ENCODE measurements around the gene PPTC7.
"Not testable (repeated sequence)": the region's sequence is repeated elsewhere in the genome, so short reads cannot be mapped to it uniquely, and the experiment has no call there.

The PPTC7 gene

DNA sequence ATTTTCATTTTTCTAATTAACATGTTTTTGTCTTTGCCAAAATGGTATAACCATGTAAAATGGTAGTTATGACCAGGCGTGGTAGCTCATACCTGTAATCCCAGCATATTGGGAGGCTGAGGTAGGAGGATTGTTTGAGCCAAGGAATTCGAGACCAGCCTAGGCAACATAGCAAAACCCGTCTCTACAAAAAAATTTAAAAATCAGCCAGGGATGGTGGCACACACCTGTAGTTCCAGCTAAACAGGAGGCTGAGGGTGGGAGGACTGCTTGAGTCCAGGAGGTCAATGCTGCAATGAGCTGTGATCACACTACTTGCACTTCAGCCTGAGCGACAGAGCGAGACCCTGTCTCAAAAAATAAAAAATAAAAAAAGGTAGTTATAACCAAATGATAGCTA lies 23.1 kb downstream of the PPTC7 start:
- no peak for DNase-seq

GRCh38 chr12:110558945-110559344 lies 24.2 kb downstream of the PPTC7 start:
- not testable (repeated sequence) for DNase-seq

DNA sequence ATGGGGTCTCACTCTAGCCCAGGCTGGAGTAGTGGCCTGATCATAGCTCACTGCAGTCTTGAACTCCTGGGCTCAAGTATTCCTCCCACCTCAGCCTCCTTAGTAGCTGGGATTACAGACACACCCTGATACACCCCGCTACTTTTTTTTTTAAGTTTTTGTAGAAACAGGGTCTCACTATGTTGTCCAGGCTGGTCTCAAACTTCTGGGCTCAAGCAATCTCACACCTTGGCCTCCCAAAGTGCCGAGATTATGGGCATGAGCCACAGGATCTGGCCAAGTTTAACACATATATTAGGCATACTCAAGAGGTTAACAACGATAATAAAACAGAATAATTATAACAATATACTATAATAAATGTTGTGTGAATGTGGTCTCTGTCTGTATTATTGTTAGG lies 25.8 kb downstream of the PPTC7 start:
- no peak for DNase-seq

DNA sequence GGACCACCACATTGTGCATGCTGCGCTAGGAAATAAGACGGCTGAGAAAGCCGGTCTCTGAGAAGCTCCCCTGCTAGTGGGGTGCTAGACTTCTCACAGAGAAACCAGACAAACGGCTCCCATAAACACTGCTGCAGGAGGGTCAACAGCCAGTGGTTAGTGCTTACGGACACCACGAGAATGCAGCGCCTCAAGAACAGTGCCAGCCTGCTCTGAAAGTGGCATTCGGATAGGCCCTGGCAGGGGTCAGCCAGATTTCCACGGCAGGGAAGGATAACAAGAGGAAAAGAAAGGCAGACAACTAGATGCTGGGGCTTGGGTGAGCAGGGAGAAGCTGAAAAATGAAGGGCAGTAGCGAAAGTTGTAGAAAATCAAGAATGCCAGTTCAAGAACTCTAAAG lies 26.4 kb downstream of the PPTC7 start:
- no peak for DNase-seq

- no peak for DNase-seq
Measured at GRCh38 chr12:110555577-110556406, 27.3 kb downstream of the PPTC7 start.

DNA sequence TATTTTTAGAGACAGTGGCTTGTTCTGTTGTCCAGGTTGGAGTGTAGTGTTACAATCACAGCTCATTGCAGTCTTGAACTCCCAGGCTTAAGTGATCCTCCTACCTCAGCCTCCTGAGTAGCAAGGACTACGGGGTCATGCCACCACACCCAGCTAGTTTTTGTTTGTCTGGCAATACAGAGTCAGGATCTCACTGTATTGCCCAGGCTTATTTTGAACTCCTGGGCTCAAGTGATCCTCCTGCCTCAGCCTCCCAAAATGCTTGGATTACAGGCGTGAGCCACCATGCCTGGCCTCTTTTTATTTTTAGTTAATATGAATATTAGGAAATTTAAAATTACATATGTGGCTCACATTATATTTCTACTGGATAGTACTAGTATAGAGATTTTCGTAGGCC lies 28.9 kb downstream of the PPTC7 start:
- no peak for DNase-seq

- DNase-seq, result no peak
Measured at GRCh38 chr12:110550981-110551380, 32.1 kb downstream of the PPTC7 start.

DNA sequence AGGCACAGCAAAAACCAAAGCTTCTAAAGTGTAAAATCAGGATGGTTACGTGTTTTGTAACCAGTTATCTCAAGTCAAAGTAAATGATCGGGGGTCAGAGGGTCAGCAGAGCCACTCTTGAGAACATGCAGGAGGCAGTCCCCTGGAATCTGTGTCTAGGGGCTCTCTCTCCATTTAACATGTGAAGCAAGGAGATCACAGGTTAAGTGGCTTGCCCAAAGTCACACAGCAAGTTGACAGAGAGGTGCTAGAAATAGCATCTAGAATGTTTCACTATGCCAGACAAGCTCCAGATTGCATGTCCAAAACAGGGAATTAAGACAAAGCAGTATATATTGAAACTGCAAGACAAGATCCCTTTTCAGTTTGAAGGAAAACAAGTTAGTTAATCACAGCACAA lies 33.4 kb downstream of the PPTC7 start:
- no peak for DNase-seq

DNA sequence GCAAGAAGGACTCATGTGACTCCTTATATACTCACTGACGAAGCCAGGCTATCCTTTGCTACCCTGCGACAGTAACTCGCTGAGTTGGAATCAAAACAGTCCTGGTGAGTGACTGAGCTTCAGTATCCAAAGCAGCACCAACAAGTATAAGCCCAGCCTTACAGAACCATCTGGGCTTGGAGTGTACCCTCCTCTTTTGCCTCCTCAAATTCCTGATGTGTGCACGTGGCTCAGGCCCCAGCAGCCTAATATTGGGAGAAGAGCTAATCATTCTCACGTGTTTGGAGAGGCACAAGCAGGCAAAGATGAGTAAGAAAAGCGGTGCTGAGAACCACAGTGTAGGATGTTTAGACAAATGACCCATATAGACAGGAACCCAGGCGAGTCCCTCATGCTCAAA lies 34.4 kb downstream of the PPTC7 start:
- no peak for DNase-seq

DNA sequence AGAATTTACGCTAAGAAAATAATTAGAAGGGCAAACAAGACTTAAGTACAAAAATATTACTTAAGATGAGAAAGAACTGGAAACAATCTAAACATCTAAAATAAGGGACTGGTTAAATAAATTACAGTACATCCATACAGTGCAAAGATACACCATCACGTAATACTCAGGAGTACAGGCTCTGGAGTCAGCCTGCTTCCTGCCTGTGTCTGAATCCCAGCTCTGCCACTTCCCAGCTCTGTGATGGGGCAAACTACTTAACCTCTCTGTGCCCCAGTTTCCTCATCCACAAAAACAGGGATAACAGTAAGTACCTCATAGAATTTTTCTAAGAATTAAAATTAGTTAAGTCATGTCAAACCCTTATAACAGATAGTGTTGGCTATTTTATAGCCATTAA lies 36.0 kb downstream of the PPTC7 start:
- no peak for DNase-seq

- no peak for DNase-seq
Measured at GRCh38 chr12:110546339-110546738, 36.8 kb downstream of the PPTC7 start.

DNA sequence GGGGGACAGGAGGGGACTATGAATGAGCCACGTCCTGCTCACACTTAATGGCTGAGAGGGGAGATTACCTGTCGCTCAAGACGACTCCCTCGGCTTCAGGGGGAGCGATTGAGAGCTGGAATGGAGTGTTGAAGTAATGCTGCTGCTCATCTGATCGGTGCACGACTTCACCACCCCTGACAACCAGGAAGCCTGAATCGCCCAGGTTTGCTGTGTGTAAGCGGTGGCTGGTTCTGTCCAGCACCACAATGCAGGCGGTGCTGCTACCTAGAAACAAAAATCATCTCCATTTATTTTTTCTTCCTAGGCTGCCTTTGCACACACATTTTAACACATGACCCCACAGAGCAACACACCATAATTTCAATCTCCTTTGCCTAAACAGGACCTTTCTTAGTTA lies 37.3 kb downstream of the PPTC7 start:
- DNase-seq, result no peak

- not testable (repeated sequence) for DNase-seq
Measured at GRCh38 chr12:110545259-110545658, 37.9 kb downstream of the PPTC7 start.

- no peak for DNase-seq
Measured at GRCh38 chr12:110543965-110544364, 39.2 kb downstream of the PPTC7 start.

- DNase-seq, result no peak
Measured at GRCh38 chr12:110543252-110543959, 39.7 kb downstream of the PPTC7 start.

- no peak for DNase-seq
Measured at GRCh38 chr12:110540048-110540447, 43.1 kb downstream of the PPTC7 start.

GRCh38 chr12:110538869-110539622 lies 44.1 kb downstream of the PPTC7 start:
- DNase-seq, result no peak

DNA sequence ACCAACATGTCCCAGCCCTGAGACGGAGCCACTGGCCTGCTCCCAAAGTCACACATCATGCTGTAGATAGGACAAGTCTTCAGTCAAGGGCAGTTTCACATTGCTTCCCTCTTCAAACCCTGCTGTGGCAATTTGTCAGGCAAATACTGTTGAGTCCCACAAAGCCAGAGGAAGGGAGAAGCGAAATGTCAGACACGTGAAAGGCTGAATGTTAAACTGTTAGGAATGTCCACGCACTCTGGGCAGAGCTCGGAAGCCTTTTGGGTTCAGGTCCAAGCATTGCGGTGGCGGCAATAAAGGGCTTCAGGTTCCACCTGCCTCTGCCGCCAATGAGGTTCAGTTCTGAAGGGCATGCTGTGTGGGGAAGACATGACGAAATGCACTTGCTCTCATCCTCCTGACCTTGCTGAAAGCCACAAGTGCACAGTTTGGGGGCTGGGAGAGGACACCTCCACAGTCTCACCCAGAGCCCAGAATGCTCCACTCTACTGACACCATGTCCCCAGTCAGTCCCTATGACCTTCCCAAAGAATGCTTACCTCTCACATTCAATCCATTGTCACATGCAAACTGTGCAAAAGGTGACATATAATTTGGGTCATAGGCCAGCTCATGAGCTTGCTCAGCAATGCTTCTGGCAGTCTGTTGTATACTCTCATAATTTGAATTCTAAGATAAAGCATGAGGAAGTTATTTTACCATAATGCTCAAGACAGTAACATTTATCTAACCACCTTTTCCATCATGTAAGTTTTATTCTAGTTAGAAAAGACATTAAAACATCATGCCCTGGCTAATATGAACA lies 45.3 kb downstream of the PPTC7 start:
- no peak for DNase-seq

DNA sequence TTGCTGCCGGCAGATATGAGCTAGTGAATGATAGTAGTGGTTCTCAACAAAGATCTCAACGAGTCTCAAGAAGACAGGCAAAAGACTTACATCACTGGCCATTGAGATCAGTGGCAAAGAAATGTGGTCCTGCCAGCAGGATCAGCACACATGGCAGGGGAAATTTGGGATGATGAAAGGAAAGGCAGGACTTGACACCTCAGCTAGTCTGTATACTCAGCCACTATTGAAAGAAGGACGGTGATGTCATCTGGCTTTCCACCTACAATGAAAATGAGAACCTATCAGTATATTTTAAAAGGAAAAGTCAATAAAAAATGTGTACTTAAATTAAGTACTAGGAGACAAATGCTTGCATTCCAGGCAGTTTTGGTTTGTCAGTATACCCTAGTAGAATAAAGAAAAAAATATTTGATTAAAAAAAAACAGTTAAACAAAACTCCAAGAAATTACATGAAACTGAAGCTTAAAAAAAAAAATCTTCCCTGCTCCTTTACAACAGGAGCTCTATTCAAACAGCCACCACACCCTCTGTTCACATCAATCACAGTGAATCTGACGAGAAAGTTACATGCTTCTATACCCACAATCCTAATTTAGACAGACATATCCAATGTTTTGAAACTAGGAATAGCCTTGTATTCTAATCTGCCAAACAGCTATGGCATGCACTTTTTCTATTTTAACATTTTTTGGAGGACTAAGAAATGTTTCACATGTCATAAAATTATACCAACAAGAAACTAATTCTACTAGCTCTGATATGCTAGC lies 46.1 kb downstream of the PPTC7 start:
- DNase-seq, result no peak

DNA sequence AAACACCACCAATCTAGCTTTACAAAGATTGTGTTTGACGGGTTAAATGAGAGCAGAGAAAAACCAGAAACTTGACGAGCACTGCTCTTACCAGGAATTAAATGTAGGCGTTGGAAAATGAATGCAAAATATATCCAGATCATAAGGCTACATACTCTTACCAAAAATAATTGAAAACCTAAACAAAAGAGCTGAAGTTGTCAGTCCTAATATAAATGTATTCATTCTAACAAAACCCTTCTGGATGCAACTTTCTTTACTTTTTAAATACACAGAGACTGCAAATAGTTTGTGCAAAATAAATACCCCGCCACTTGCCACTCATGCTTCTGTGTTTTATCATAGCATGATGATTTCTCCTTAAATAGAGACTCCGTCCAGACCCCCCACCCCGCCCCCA lies 48.3 kb downstream of the PPTC7 start:
- no peak for DNase-seq

GRCh38 chr12:110533607-110534006 lies 49.5 kb downstream of the PPTC7 start:
- no peak for DNase-seq

DNA sequence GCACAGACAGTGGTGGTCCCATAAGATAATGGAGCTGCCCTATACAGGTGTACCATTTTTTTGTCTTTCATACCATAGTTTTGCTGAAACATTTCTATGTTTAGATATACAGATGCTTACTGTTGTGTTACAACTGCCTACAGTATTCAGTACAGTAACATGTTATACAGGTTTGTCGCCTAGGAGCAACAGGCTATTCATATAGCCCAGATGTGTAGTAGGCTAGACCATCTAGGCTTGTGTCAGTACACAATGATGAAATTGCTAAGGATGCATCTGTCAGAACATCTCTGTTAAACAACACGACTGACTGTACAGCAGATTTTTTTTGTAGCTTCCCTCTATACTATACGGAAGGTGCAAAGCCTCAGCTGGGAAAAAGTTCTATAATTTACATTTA lies 50.5 kb downstream of the PPTC7 start:
- DNase-seq, result no peak
